HepG2 (cell line): Measurements from ENCODE around the gene JADE2. TPM values are rescaled to one million over a fixed set of nuclear protein-coding genes. Genes with fewer than 3 reads are reported as not detected.

ENCODE experiments used
- ATAC-seq: fragments of 200-7000 bp; cut with Tn5 transposase; 3 replicates; pipeline ENCODE4 v1.9.1; 2020; ENCODE audit warnings: mild to moderate bottlenecking, moderate library complexity
- BruUV-seq: library from RNA; stranded (reverse); fragments of 400-500 nt; replicated peaks from 2 replicates; lab custom pipeline; 2021; lab: Mats Ljungman, UMichigan
- CTCF ChIA-PET: fragments of 300-600 bp; formaldehyde crosslinking; extraction: SDS; loops from one replicate; lab custom pipeline; 2021; ENCODE audit warnings: low total read pairs, inconsistent platforms, low intra/inter-chr PET ratio; lab: Yijun Ruan, JAX
- POLR2A ChIA-PET: fragments of 350-600 bp; sonication (Branson Sonifier 250); formaldehyde crosslinking; loops from one replicate; lab custom pipeline; 2020; ENCODE audit warnings: antibody characterized with exemption, inconsistent platforms; lab: Yijun Ruan, JAX
- DNase-seq: peaks from one replicate; pipeline ENCODE4 v3.0.0-alpha.2; 2015; ENCODE audit warnings: low spot score
- FAIRE-seq: peaks from 3 replicates; lab custom pipeline; 2011; peaks lifted over from hg19 to GRCh38; lab: Jason Lieb, UNC
- H2AFZ ChIP-seq: one replicate; pipeline ENCODE4 v1.6.1; 2011; ENCODE audit warnings: low read length, inconsistent platforms
- H3K27ac ChIP-seq: fragments of 300-600 bp; 3 replicates; pipeline ENCODE4 v1.8.0; 2011; ENCODE audit warnings: mixed run types, mild to moderate bottlenecking, mixed read lengths, low read length, inconsistent platforms; ENCODE audit not compliant: insufficient read depth; ENCODE audit errors: extremely low read length
- H3K27me3 ChIP-seq, 2 experiments: fragments of 200-600 bp in 1 of 2; 2 replicates in 1 of 2; 3 replicates in 1 of 2; pipeline versions ENCODE4 v1.6.0 to v1.8.0; 2011; ENCODE audit warnings: low read length in 2 of 2, mild to moderate bottlenecking in 2 of 2, moderate library complexity in 2 of 2, inconsistent platforms in 1 of 2; ENCODE audit not compliant: insufficient read depth in 2 of 2, control insufficient read depth in 1 of 2
- H3K36me3 ChIP-seq, 2 experiments: fragments of 200-600 bp in 1 of 2; replicated peaks in 1 of 2; 2 replicates in 1 of 2; 3 replicates in 1 of 2; pipeline versions ENCODE4 v1.5.1 to v1.8.0; 2011; ENCODE audit warnings: low read length in 2 of 2, inconsistent platforms in 1 of 2; ENCODE audit not compliant: insufficient read depth in 2 of 2, control insufficient read depth in 1 of 2
- H3K4me1 ChIP-seq: 2 replicates; pipeline ENCODE4 v1.5.1; 2012; ENCODE audit warnings: low read length, inconsistent platforms; ENCODE audit not compliant: insufficient read depth
- H3K4me2 ChIP-seq: 2 replicates; pipeline ENCODE4 v1.6.0; 2011; ENCODE audit warnings: low read depth, low read length, inconsistent platforms
- H3K4me3 ChIP-seq, 3 experiments: fragments of 200-600 bp in 1 of 3; sonication (generic), shearing (Covaris generic) in 1 of 3; replicated peaks in 1 of 3; 2 replicates each; pipeline ENCODE4 v1.5.1; 2011 to 2016; ENCODE audit warnings: low read length in 3 of 3, inconsistent platforms in 2 of 3, low read depth in 2 of 3, mild to moderate bottlenecking in 2 of 3, control low read depth in 1 of 3, mixed read lengths in 1 of 3; ENCODE audit not compliant: insufficient read depth in 1 of 3
- H3K79me2 ChIP-seq: one replicate; pipeline ENCODE4 v1.6.1; 2011; ENCODE audit warnings: low read length, inconsistent platforms; ENCODE audit not compliant: insufficient read depth
- H3K9ac ChIP-seq: 2 replicates; pipeline ENCODE4 v1.6.0; 2011; ENCODE audit warnings: mild to moderate bottlenecking, low read depth, low read length, inconsistent platforms; ENCODE audit not compliant: insufficient read depth
- H3K9me3 ChIP-seq: 2 replicates; pipeline ENCODE4 v1.5.1; 2012; ENCODE audit warnings: mild to moderate bottlenecking, low read length
- H4K20me1 ChIP-seq: 2 replicates; pipeline ENCODE4 v1.6.0; 2011; ENCODE audit warnings: inconsistent platforms, mild to moderate bottlenecking, low read length, moderate library complexity; ENCODE audit not compliant: insufficient read depth
- CREBL2 ChIP-seq: sonication (generic); formaldehyde crosslinking; IDR thresholded peaks from 2 replicates; pipeline ENCODE4 v1.8.1; 2023; ENCODE audit warnings: missing genetic modification reagents, mild to moderate bottlenecking, borderline replicate concordance
- FOXA1 ChIP-seq, 2 experiments: fragments of 450-650 bp in 1 of 2; sonication (generic) in 1 of 2; formaldehyde crosslinking in 1 of 2; IDR thresholded peaks; 2 replicates each; pipeline versions ENCODE4 v1.4.0 to v1.6.1; 2016 to 2020; ENCODE audit warnings: missing genetic modification reagents in 1 of 2
- IRX3 ChIP-seq: sonication (generic); formaldehyde crosslinking; IDR thresholded peaks from 2 replicates; pipeline ENCODE4 v1.8.1; 2023; ENCODE audit warnings: mild to moderate bottlenecking, low read depth, missing genetic modification reagents, borderline replicate concordance
- MLXIP ChIP-seq: sonication (generic); formaldehyde crosslinking; IDR thresholded peaks from 2 replicates; pipeline ENCODE4 v1.9.0; 2021; ENCODE audit warnings: missing genetic modification reagents, borderline replicate concordance
- REPIN1 ChIP-seq: sonication (generic); formaldehyde crosslinking; IDR thresholded peaks from 2 replicates; pipeline ENCODE4 v1.8.0; 2022; ENCODE audit warnings: missing genetic modification reagents, low read depth, mild to moderate bottlenecking, borderline replicate concordance
- ZBTB38 ChIP-seq: sonication (generic); formaldehyde crosslinking; IDR thresholded peaks from 2 replicates; pipeline ENCODE4 v1.5.1; 2020; ENCODE audit warnings: mild to moderate bottlenecking, missing genetic modification reagents
- ZMAT3 ChIP-seq: sonication (generic); formaldehyde crosslinking; conservative IDR thresholded peaks from 2 replicates; pipeline ENCODE4 v1.7.0; 2021; ENCODE audit warnings: missing genetic modification reagents
- ZNF224 ChIP-seq: sonication (generic); formaldehyde crosslinking; IDR thresholded peaks from 2 replicates; pipeline ENCODE4 v1.5.0; 2020; ENCODE audit warnings: mild to moderate bottlenecking, missing genetic modification reagents
- ZSCAN25 ChIP-seq: sonication (generic); formaldehyde crosslinking; IDR thresholded peaks from 2 replicates; pipeline ENCODE4 v1.8.0; 2022; ENCODE audit warnings: mild to moderate bottlenecking, missing genetic modification reagents
- WGBS: methylation state at CpG from one replicate; pipeline ENCODE4 v1.1.6; 2017; ENCODE audit warnings: low lambda C conversion rate; 5-methylcytosine and 5-hydroxymethylcytosine counted together
- in situ Hi-C: cut with HindIII; loops from 2 replicates; pipeline ENCODE4 v1.10.0; 2017; ENCODE audit warnings: low pct_unique_long_range_greater_than_20kb; ENCODE audit not compliant: extremely low pct_ligation_motif_present
- intact Hi-C: fragments of 100-400 bp; cut with micrococcal nuclease; formaldehyde crosslinking; loops from one replicate; pipeline ENCODE4 v1.10.0; 2022; ENCODE audit not compliant: unreplicated experiment
- polyA plus RNA-seq, 8 experiments: library from polyadenylated mRNA; depleted of rRNA in 3 of 8; stranded (reverse) in 7 of 8; unstranded in 1 of 8; fragments of >200 nt; fragmentation: Illumina TruSeq in 4 of 8; extraction: Trizol in 4 of 8; gene quantifications; 2 replicates each; pipeline versions ENCODE4 v1.2.1 to v1.2.3, GENCODE V29; 2011 to 2016; ENCODE audit warnings: low read depth in 4 of 8, missing spikeins in 1 of 8, mixed read lengths in 1 of 8; ENCODE audit not compliant: insufficient read depth in 1 of 8
- total RNA-seq, 5 experiments: library from RNA; depleted of rRNA; stranded (reverse); fragments of >200 nt; fragmentation: Illumina TruSeq; extraction: Trizol; gene quantifications; 2 replicates each; pipeline ENCODE4 v1.2.3, GENCODE V29; 2016; ENCODE audit warnings: low read depth in 1 of 5

The JADE2 gene
- total and polyA plus RNA-seq, 2 of the 13 experiments (the other 11 are each of a cell fraction or from before 2014, with no cell fraction given): 7.5 to 15.1 TPM

GRCh38 chr5:134534058-134534725 lies 8.7 kb downstream of the JADE2 start:
- 92% methylated on average over 9 of the region's 10 CpGs for WGBS
- ATAC-seq (no peak), DNase-seq (no peak), FAIRE-seq (no peak)
- Histone ChIP-seq H3K4me3 (no peak overlapping the region), H4K20me1 (0 out of 2 replicates have a peak, but pooled peaks cover 3% of the 10 kb centered on the region), H3K9ac (no peak overlapping the region), H3K4me1 (peaks cover 19% of the 10 kb centered on the region), H3K27ac (no peak overlapping the region), H3K9me3 (no peaks in the 10 kb centered on the region), H3K4me2 (no peak overlapping the region), H3K36me3 (peaks cover 10 to 23% of the 10 kb centered on the region in 2 experiments; a peak in 4 of 5 replicates), H2AFZ (no peak overlapping the region), H3K79me2 (peaks cover 22% of the 10 kb centered on the region), H3K27me3 (no peaks in the 10 kb centered on the region)
- ChIA-PET POLR2A (no interaction called here), CTCF (no interaction called here)
- no TSS peak for BruUV-seq
- intact Hi-C loops (no loop called here), in situ Hi-C loops (no loop called here)
- no peak for TF ChIP-seq MLXIP
- TF ChIP-seq ZBTB38: no peak
- TF ChIP-seq ZSCAN25: no peak
- no peak for TF ChIP-seq REPIN1
- TF ChIP-seq IRX3 (CRISPR knock-in tag): no peak
- TF ChIP-seq ZNF224 (CRISPR knock-in tag): no peak
- no peak for TF ChIP-seq ZMAT3
- TF ChIP-seq CREBL2 (CRISPR knock-in tag): no peak
- no peak for TF ChIP-seq FOXA1 (IDR thresholded peaks at IDR 0.05)
- no peak for TF ChIP-seq FOXA1 (CRISPR knock-in tag; IDR thresholded peaks at IDR 0.05)
